Left renal cortex interstitium (tissue), 4 donors: Measurements from ENCODE around the gene TSFM. TPM values are rescaled to one million over a fixed set of nuclear protein-coding genes. Genes with fewer than 3 reads are reported as not detected.

Source experiments
- DNase-seq, 4 donors: peaks; one replicate each; pipeline ENCODE4 v3.0.0-alpha.2; 2013; ENCODE audit warnings: low read depth in 4 of 4, low spot score in 2 of 4, missing footprints in 1 of 4
- polyA plus RNA-seq, 4 donors: library from polyadenylated mRNA; unstranded; fragments of 120-200 nt; gene quantifications; one replicate each; pipeline ENCODE4 v1.2.1, GENCODE V29; 2013; ENCODE audit not compliant: insufficient read length in 4 of 4

The TSFM gene
- 10 to 100 TPM; 34.6 to 52.1 (median 42.8) TPM for polyA plus RNA-seq

- DNase-seq: peak; percentile 67 to 95 (median 87)
These were observed at the start of gene TSFM for GRCh38 chr12:57782608-57783465. TSFM (plus strand) TSS chr12:57782787; CDS start chr12:57782802, 15 bp downstream.

- DNase-seq: no peak
These were observed 48.7 kb upstream of the TSFM start for GRCh38 chr12:57733928-57734327.

GRCh38 chr12:57734591-57734990 lies 48.0 kb upstream of the TSFM start:
- DNase-seq: no peak

DNA sequence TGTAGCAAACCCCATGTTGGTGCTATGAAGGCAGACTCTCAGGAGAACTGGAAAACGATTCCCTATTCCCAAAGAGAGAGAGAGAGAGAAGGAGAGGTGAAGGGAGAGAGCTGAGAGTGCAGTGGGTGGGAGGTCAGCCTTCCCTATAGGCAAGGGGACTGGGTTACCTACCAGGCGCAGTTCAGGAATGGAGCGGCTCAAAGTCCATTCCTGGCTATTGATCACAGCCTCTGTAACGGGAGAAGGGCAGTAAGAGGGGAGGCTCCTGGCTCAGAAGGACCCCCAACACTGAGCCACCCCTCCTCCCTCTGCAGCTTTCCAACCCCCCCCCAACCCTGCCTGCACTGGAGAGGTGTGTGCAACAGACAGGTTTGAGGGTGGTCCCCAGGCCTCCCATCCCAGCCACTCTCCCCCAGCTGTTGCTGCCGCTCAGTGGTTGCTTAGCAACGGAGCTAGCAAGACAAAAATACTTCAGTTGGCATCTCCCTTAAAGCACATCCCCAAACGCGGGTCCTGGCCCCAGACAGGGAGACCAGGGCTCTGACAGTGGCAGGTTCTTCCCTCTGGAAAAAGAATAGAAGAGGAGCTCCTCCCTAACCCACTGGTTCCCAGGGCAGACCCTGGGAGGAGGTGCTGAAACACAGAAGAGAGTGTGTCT lies 47.3 kb upstream of the TSFM start:
- no peak for DNase-seq

GRCh38 chr12:57735952-57736740 lies 46.4 kb upstream of the TSFM start:
- DNase-seq: no peak

DNA sequence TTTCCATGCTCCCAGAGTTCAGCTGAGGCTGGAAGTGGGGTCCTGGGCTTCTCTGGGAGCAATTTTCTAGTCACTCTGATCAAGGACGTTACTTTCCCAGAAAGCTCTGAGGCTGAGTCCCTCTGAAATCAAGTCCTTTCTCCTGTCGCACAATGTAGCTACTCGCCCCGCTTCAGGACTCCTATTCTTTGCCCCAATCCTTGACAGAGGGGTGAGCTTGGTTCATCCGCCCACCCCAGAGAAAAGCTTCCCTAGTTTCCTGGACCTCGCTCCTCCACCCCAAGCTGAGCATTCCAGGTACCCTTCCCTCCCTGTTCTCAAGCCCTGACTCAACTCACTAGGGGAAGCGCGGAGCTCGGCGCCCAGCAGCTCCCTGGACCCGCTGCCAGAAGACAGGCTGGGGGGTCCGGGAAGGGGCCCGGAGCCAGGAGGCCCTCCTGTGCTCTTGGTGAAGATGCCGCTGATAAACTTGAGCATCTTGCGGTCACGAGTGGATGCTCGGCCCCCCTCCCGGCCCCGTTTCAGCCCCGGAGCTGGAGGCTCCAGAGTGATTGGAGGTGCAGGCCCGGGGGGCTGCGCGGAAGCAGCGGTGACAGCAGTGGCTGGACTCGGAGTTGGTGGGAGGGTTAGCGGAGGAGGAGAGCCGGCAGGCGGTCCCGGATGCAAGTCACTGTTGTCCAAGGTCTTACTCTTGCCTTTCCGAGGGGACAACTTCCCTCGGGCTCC lies 45.7 kb upstream of the TSFM start:
- no peak for DNase-seq

GRCh38 chr12:57737467-57738460 lies 44.8 kb upstream of the TSFM start:
- DNase-seq: no peak

DNA sequence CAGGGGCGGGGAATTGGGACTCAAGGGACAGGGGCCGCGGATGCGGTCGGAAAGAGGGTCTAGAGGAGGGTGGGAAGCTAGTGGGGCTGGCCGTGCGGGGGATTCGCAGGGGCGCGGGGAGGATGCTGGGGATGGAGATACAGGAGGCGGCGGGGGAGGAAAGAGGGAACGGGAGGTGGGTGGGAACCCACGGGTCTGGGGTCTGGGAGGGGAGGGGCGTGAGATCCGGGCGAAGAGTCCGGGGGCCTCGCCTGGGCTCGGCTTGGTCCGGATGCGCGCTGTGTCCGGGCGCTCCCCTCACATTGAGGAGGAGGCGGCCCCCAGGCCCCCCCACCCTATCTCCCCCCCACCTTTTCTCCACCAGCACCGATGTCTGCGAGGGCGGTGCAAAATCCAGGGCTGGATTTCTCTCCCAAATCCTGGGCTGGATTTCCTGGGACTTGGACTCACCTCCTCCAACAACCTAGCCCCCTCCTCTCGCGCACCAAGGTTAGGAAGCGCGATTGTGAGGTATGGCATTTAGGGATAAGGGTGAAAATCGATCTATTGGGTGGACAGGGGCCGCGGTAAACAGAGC lies 43.8 kb upstream of the TSFM start, which contains the start of gene AGAP2:
Gene AGAP2 (minus strand): TSS at position 82 of the 577 bp plus-strand sequence. CDS start 496 bp downstream, outside the sequence.
- DNase-seq: no peak

- no peak for DNase-seq
These were observed 43.2 kb upstream of the TSFM start for GRCh38 chr12:57739387-57739786.

DNA sequence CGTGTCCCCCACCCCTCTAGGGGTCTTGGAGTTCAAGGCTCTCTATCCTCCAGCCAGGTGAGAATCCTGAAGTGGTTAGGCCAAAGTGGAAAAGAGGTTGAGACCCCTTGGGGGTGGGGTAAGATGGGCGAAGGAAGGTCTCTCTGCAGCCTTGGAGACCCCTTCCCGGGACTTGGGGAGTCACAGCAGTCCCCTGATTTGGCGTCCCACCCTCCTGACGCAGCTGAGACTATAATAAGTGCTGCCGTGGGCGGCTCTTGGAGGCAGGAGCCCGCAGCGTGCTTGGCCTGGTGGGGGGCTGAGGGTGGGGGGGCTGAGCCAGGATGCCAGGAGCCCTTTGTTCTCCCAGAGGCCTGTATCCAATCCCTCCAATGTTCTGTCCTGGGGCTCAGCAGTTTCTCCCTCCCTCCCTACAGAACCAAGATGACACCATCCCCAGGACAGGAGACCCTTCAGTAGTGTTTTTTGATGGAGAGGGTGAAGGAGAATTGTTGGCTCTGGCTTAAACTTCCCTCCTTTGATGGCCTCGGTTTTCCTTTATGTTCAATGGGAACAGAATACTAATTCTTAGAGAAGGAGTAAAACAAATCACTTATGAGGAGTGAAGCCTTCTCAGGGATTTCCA lies 42.6 kb upstream of the TSFM start:
- no peak for DNase-seq

GRCh38 chr12:57740656-57741412 lies 41.8 kb upstream of the TSFM start:
- DNase-seq: no peak

GRCh38 chr12:57741413-57741789 lies 41.2 kb upstream of the TSFM start:
- DNase-seq: no peak

DNA sequence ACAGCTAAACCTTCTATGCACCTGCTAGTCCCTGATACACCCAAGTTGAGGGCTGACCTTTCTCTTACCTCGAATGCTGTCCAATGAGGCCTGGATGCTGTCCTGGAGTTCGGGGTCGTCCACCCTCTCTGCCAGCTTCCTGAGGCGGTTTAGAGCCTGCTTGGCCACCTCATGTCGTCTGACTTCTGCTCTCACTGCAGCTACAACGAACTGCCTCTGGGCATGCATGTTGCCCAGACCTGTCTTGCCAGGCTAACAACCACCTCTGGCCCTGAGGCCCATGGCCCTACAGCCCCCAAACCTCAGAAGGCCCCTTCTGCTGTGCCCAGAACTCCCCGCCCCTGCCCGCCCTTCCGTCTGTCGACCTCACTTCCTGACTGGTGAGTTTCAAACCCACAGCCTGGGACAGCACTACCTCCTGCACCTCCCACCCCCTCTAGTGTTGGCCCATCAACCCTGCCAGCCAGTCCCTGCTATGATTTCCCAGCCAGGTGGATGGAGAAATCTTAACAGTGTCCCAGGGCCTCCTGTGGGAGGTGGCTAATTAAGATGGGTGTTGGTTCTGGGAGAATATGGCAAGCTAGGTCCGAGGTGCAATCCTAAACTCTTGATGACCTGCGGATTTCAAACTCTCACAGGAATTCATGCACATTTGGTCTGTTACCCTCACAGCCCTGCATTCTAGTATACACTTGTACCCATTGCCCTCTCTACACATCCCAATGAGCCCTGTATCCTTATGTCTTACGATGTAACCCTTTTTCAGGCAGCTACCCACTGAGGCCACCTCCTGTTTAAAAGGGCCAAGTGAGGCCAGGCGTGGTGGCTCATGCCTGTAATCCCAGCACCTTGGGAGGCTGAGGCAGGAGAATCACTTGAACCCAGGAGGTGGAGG lies 40.5 kb upstream of the TSFM start:
- no peak for DNase-seq

- no peak for DNase-seq
These were observed 38.8 kb upstream of the TSFM start for GRCh38 chr12:57743769-57744168.

- peak in 1 of 4 donors; percentile 75 for DNase-seq
These were observed 38.3 kb upstream of the TSFM start for GRCh38 chr12:57744194-57744776.
